GM12872 (cell line): Measurements from ENCODE around the gene OR7C1.

Experiments used
- CTCF ChIP-seq: IDR thresholded peaks from 3 replicates; pipeline ENCODE4 v1.5.1; 2011; ENCODE audit warnings: low read depth, mild to moderate bottlenecking, low read length, moderate library complexity; ENCODE audit not compliant: insufficient read depth

The OR7C1 gene

GRCh38 chr19:14837391-14837790, 2.4 kb upstream of the OR7C1 start:
- no peak for TF ChIP-seq CTCF

- TF ChIP-seq CTCF: no peak
These were observed 4.3 kb downstream of the OR7C1 start for GRCh38 chr19:14830702-14831101.

GRCh38 chr19:14826006-14826405, 9.0 kb downstream of the OR7C1 start:
- no peak for TF ChIP-seq CTCF

GRCh38 chr19:14821937-14822336, 13.0 kb downstream of the OR7C1 start:
- TF ChIP-seq CTCF: no peak

- no peak for TF ChIP-seq CTCF
These were observed 16.4 kb downstream of the OR7C1 start for GRCh38 chr19:14818588-14818987.

- no peak for TF ChIP-seq CTCF
These were observed 17.9 kb downstream of the OR7C1 start for GRCh38 chr19:14817052-14817451.

- TF ChIP-seq CTCF: no peak
These were observed 19.9 kb downstream of the OR7C1 start for GRCh38 chr19:14814982-14815652.
